HepG2 (cell line): ENCODE data around the gene POU1F1. TPM values are rescaled to one million over a fixed set of nuclear protein-coding genes. Genes with fewer than 3 reads are reported as not detected.

Experiments used
- ASH2L ChIP-seq: fragments of 300-600, 200-600 bp; sonication (generic); IDR thresholded peaks from 2 replicates; pipeline ENCODE4 v1.7.0; 2017; ENCODE audit warnings: low read depth, mild to moderate bottlenecking, moderate library complexity, mixed read lengths, low read length; ENCODE audit not compliant: insufficient read length
- CCDC6 ChIP-seq: sonication (generic); formaldehyde crosslinking; IDR thresholded peaks from 2 replicates; pipeline ENCODE4 v1.8.1; 2022; ENCODE audit warnings: mild to moderate bottlenecking, missing genetic modification reagents, moderate library complexity
- GABPA ChIP-seq, 2 experiments: IDR thresholded peaks; 2 replicates each; pipeline ENCODE4 v1.6.1; 2011 to 2016; ENCODE audit warnings: low read depth in 2 of 2, low read length in 1 of 2, missing biosample characterization in 1 of 2, missing genetic modification characterization in 1 of 2
- JUN ChIP-seq: sonication (generic); formaldehyde crosslinking; IDR thresholded peaks from 2 replicates; pipeline ENCODE4 v1.4.0; 2020; ENCODE audit warnings: mild to moderate bottlenecking, missing genetic modification reagents
- KLF15 ChIP-seq: sonication (generic); formaldehyde crosslinking; IDR thresholded peaks from 2 replicates; pipeline ENCODE4 v1.8.1; 2023; ENCODE audit warnings: borderline replicate concordance, mild to moderate bottlenecking, inconsistent platforms, missing genetic modification reagents, mixed read lengths
- NR2C2 ChIP-seq: sonication (generic); formaldehyde crosslinking; IDR thresholded peaks from 2 replicates; pipeline ENCODE4 v1.4.0; 2020; ENCODE audit warnings: missing genetic modification reagents, mild to moderate bottlenecking, moderate library complexity, borderline replicate concordance
- PRDM10 ChIP-seq: sonication (generic); formaldehyde crosslinking; IDR thresholded peaks from 2 replicates; pipeline ENCODE4 v1.4.0; 2020; ENCODE audit warnings: low read depth, missing genetic modification reagents
- RFX5 ChIP-seq: IDR thresholded peaks from 2 replicates; pipeline ENCODE4 v1.6.1; 2011; ENCODE audit warnings: low read depth, low read length, improper control_type of control experiment
- RNF2 ChIP-seq: fragments of 450-650 bp; conservative IDR thresholded peaks from 2 replicates; pipeline ENCODE4 v1.6.1; 2016; ENCODE audit warnings: low read depth
- SCMH1 ChIP-seq: sonication (generic); formaldehyde crosslinking; IDR thresholded peaks from 2 replicates; pipeline ENCODE4 v1.9.0; 2021; ENCODE audit warnings: missing genetic modification reagents, mild to moderate bottlenecking, borderline replicate concordance
- SIX4 ChIP-seq: sonication (generic); formaldehyde crosslinking; IDR thresholded peaks from 2 replicates; pipeline ENCODE4 v1.4.0; 2020; ENCODE audit warnings: missing genetic modification reagents
- ZFP36L1 ChIP-seq: sonication (generic); formaldehyde crosslinking; IDR thresholded peaks from 2 replicates; pipeline ENCODE4 v1.8.0; 2022; ENCODE audit warnings: mild to moderate bottlenecking, missing genetic modification reagents, moderate library complexity
- ZFP91 ChIP-seq: sonication (generic); formaldehyde crosslinking; IDR thresholded peaks from 2 replicates; pipeline ENCODE4 v1.9.0; 2022; ENCODE audit warnings: missing genetic modification reagents, mild to moderate bottlenecking, borderline replicate concordance
- ZMAT3 ChIP-seq: sonication (generic); formaldehyde crosslinking; conservative IDR thresholded peaks from 2 replicates; pipeline ENCODE4 v1.7.0; 2021; ENCODE audit warnings: missing genetic modification reagents
- ZNF431 ChIP-seq: sonication (generic); formaldehyde crosslinking; IDR thresholded peaks from 2 replicates; pipeline ENCODE4 v1.9.0; 2022; ENCODE audit warnings: missing genetic modification reagents, low read depth, mild to moderate bottlenecking, borderline replicate concordance
- ZNF503 ChIP-seq: sonication (generic); formaldehyde crosslinking; IDR thresholded peaks from 2 replicates; pipeline ENCODE4 v1.4.0; 2020; ENCODE audit warnings: missing genetic modification reagents
- ZNF580 ChIP-seq: IDR thresholded peaks from 2 replicates; pipeline ENCODE4 v1.6.1; 2016; ENCODE audit warnings: low read depth, borderline replicate concordance
- ZNF772 ChIP-seq: sonication (generic); formaldehyde crosslinking; IDR thresholded peaks from 2 replicates; pipeline ENCODE4 v1.5.0; 2020; ENCODE audit warnings: mild to moderate bottlenecking, missing genetic modification reagents
- polyA plus RNA-seq, 8 experiments: library from polyadenylated mRNA; depleted of rRNA in 3 of 8; stranded (reverse) in 7 of 8; unstranded in 1 of 8; fragments of >200 nt; fragmentation: Illumina TruSeq in 4 of 8; extraction: Trizol in 4 of 8; gene quantifications; 2 replicates each; pipeline versions ENCODE4 v1.2.1 to v1.2.3, GENCODE V29; 2011 to 2016; ENCODE audit warnings: low read depth in 4 of 8, missing spikeins in 1 of 8, mixed read lengths in 1 of 8; ENCODE audit not compliant: insufficient read depth in 1 of 8
- total RNA-seq, 5 experiments: library from RNA; depleted of rRNA; stranded (reverse); fragments of >200 nt; fragmentation: Illumina TruSeq; extraction: Trizol; gene quantifications; 2 replicates each; pipeline ENCODE4 v1.2.3, GENCODE V29; 2016; ENCODE audit warnings: low read depth in 1 of 5
- TF ChIP-seq, protein P1 (sequence below): IDR thresholded peaks from 2 replicates; pipeline ENCODE4 v1.6.1; 2016

POU1F1 gene
- total and polyA plus RNA-seq, 2 of the 13 experiments (the other 11 are each of a cell fraction or from before 2014, with no cell fraction given) = not detected

DNA sequence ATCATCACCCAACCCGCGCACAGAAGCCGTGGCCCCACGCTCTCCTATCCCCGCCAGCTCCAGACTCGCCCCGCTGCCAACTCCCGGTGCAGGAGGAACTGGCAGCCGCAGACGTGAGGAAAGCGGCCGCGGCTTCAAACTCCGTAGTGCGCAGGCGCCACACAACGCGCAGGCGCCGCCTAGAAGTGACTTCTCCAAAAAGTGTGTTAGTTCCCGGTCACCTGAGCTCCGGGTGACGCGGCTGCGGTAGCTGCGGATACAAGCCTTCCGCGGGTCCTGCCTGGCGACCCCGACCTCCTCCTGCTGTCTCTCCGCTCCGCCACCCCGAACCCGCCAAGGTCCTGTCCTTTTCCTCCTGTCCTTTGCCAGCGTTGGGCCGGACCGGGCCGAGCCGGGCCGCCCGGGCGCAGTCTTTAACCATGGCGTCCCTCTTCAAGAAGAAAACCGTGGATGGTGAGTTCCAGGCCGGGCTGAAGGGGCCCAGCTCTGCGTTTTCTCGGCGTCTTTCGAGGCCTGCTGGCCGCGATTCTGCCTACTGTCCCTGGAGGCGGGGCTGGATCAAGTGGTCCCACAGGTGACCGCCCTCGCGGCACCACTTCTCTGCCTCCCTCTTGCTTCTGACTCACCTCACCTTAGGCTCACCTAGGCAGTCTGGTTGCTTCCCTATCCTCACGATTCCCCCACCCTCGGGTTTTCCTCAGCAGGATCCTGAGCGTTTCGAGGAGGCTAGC lies 49.1 kb downstream of the POU1F1 start, which contains the start of gene CHMP2B (continued):
- TF ChIP-seq JUN (CRISPR knock-in tag) (0 out of 2 replicates have a peak, but pooled peaks have one; percentile 45), ZMAT3 (CRISPR knock-in tag) (peak; percentile 82; the same call in 1 of the 2 replicates), SIX4 (CRISPR knock-in tag) (peak; percentile 29; the same call in 1 of the 2 replicates), CCDC6 (peak; percentile 77; the same call in 1 of the 2 replicates), PRDM10 (CRISPR knock-in tag) (0 out of 2 replicates have a peak, but pooled peaks have one; percentile 15), RFX5 (no peak), NR2C2 (peak; percentile 63), ZNF772 (CRISPR knock-in tag) (peak; percentile 42; the same call in 1 of the 2 replicates), ZNF503 (CRISPR knock-in tag) (no peak), ZFP36L1 (0 out of 2 replicates have a peak, but pooled peaks have one; percentile 51), ZFP91 (CRISPR knock-in tag) (peak; percentile 74; the same call in 1 of the 2 replicates), ZNF431 (0 out of 2 replicates have a peak, but pooled peaks have one; percentile 13), RNF2 (peak; percentile 41), ASH2L (peak; percentile 56), GABPA (IDR thresholded peaks at IDR 0.05; ENCODE audit: low read depth, low read length) (no peak), GABPA (CRISPR knock-in tag; IDR thresholded peaks at IDR 0.05; ENCODE audit: low read depth) (peak; percentile 50; the same call in 1 of the 2 replicates), SCMH1 (CRISPR knock-in tag) (no peak), ZNF580 (no peak; the same call in 1 of the 2 replicates), KLF15 (CRISPR knock-in tag) (0 out of 2 replicates have a peak, but pooled peaks have one; percentile 27)
- TF ChIP-seq, protein P1, sequence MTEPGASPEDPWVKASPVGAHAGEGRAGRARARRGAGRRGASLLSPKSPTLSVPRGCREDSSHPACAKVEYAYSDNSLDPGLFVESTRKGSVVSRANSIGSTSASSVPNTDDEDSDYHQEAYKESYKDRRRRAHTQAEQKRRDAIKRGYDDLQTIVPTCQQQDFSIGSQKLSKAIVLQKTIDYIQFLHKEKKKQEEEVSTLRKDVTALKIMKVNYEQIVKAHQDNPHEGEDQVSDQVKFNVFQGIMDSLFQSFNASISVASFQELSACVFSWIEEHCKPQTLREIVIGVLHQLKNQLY (CRISPR knock-in tag) = no peak
